ENCODE measurements around the gene PDGFRB.

The PDGFRB gene

GRCh38 chr5:150181766-150182545 lies 26.3 kb upstream of the PDGFRB start:
- DNase-seq (ENCODE audit: low read depth in 3 of 3) = no peak

GRCh38 chr5:150181027-150181426 lies 25.4 kb upstream of the PDGFRB start:
- DNase-seq (ENCODE audit: low read depth in 3 of 3) = no peak

- no peak for DNase-seq (ENCODE audit: low read depth in 3 of 3)
Observed at GRCh38 chr5:150180241-150181026, 24.8 kb upstream of the PDGFRB start.

- DNase-seq (ENCODE audit: low read depth in 3 of 3) = no peak
Observed at GRCh38 chr5:150179019-150179620, 23.5 kb upstream of the PDGFRB start.

- DNase-seq (ENCODE audit: low read depth in 3 of 3) = no peak
Observed at GRCh38 chr5:150178262-150178661, 22.6 kb upstream of the PDGFRB start.

- no peak for DNase-seq (ENCODE audit: low read depth in 3 of 3)
Observed at GRCh38 chr5:150177721-150178120, 22.1 kb upstream of the PDGFRB start.

- no peak for DNase-seq (ENCODE audit: low read depth in 3 of 3)
Observed at GRCh38 chr5:150176745-150177477, 21.3 kb upstream of the PDGFRB start.

- no peak for DNase-seq (ENCODE audit: low read depth in 3 of 3)
Observed at GRCh38 chr5:150175536-150175935, 19.9 kb upstream of the PDGFRB start.

GRCh38 chr5:150175076-150175475 lies 19.4 kb upstream of the PDGFRB start:
- DNase-seq (ENCODE audit: low read depth in 3 of 3) = no peak

GRCh38 chr5:150174285-150174684 lies 18.6 kb upstream of the PDGFRB start:
- no peak for DNase-seq (ENCODE audit: low read depth in 3 of 3)

GRCh38 chr5:150173161-150173560 lies 17.5 kb upstream of the PDGFRB start:
- DNase-seq (ENCODE audit: low read depth in 3 of 3) = no peak

- DNase-seq (ENCODE audit: low read depth in 3 of 3) = no peak
Observed at GRCh38 chr5:150172556-150172955, 16.9 kb upstream of the PDGFRB start.

GRCh38 chr5:150172145-150172544 lies 16.5 kb upstream of the PDGFRB start:
- no peak for DNase-seq (ENCODE audit: low read depth in 3 of 3)

GRCh38 chr5:150168864-150169263 lies 13.2 kb upstream of the PDGFRB start:
- no peak for DNase-seq (ENCODE audit: low read depth in 3 of 3)

- no peak for DNase-seq (ENCODE audit: low read depth in 3 of 3)
Observed at GRCh38 chr5:150167908-150168307, 12.3 kb upstream of the PDGFRB start.

- DNase-seq (ENCODE audit: low read depth in 3 of 3) = no peak
Observed at GRCh38 chr5:150167512-150167850, 11.8 kb upstream of the PDGFRB start.

GRCh38 chr5:150166650-150167511 lies 11.2 kb upstream of the PDGFRB start, which contains the start of gene CDX1:
CDX1 (plus strand) TSS chr5:150166778; CDS start chr5:150166877, 99 bp downstream.
- no peak for DNase-seq (ENCODE audit: low read depth in 3 of 3)

- DNase-seq (ENCODE audit: low read depth in 3 of 3) = no peak
Observed at GRCh38 chr5:150166037-150166649, 10.5 kb upstream of the PDGFRB start.

GRCh38 chr5:150164211-150164980 lies 8.8 kb upstream of the PDGFRB start:
- no peak for DNase-seq (ENCODE audit: low read depth in 3 of 3)

- DNase-seq (ENCODE audit: low read depth in 3 of 3) = no peak
Observed at GRCh38 chr5:150163547-150164059, 8.0 kb upstream of the PDGFRB start.

All from stimulated activated CD4-positive, alpha-beta T cell treated with anti-CD3 and anti-CD28 coated beads, TNF-alpha, amount 100 ng/mL, for 48 hours (primary cell).